GM12801 (cell line): ENCODE data around the gene TMCO4.

Source experiments
- CTCF ChIP-seq: IDR thresholded peaks from one replicate; pipeline ENCODE4 v1.5.1; 2011; ENCODE audit warnings: control low read depth; ENCODE audit not compliant: insufficient read length; ENCODE audit errors: extremely low read depth

TMCO4 gene

GRCh38 chr1:19730793-19731192, 68.9 kb downstream of the TMCO4 start:
- no peak for TF ChIP-seq CTCF

GRCh38 chr1:19730232-19730631, 69.5 kb downstream of the TMCO4 start:
- no peak for TF ChIP-seq CTCF

GRCh38 chr1:19728413-19729145, 71.1 kb downstream of the TMCO4 start:
- no peak for TF ChIP-seq CTCF

- TF ChIP-seq CTCF = no peak
These were observed 74.1 kb downstream of the TMCO4 start for GRCh38 chr1:19725606-19726005.

GRCh38 chr1:19723874-19724273, 75.8 kb downstream of the TMCO4 start:
- TF ChIP-seq CTCF = no peak

- TF ChIP-seq CTCF = no peak
These were observed 78.7 kb downstream of the TMCO4 start for GRCh38 chr1:19720973-19721372.

GRCh38 chr1:19720174-19720573, 79.5 kb downstream of the TMCO4 start:
- TF ChIP-seq CTCF = no peak
